NB4 (cell line): Measurements from ENCODE around the gene TRIP12.
"Not testable (repeated sequence)": the region's sequence is repeated elsewhere in the genome, so short reads cannot be mapped to it uniquely, and the experiment has no call there.

Experiments used
- DNase-seq: peaks from one replicate; pipeline ENCODE4 v3.0.0; 2010; ENCODE audit warnings: low read depth
- H3K4me3 ChIP-seq: one replicate; pipeline ENCODE4 v1.5.1; 2011; ENCODE audit warnings: mild to moderate bottlenecking, low read depth, low read length, moderate library complexity
- MYC ChIP-seq: IDR thresholded peaks from 2 replicates; pipeline ENCODE4 v1.6.1; 2011; ENCODE audit warnings: low read depth, low read length
- POLR2A ChIP-seq: IDR thresholded peaks from 2 replicates; pipeline ENCODE4 v1.6.1; 2011; ENCODE audit warnings: mild to moderate bottlenecking; ENCODE audit not compliant: insufficient read length; ENCODE audit errors: extremely low read depth
- TF ChIP-seq, protein P1 (sequence below): IDR thresholded peaks from one replicate; pipeline ENCODE4 v1.5.1; 2012; ENCODE audit warnings: low read depth, low read length
- TF ChIP-seq, protein P2 (sequence below): IDR thresholded peaks from 2 replicates; pipeline ENCODE4 v1.6.1; 2011; ENCODE audit warnings: low read depth, low read length

TRIP12 gene

DNA sequence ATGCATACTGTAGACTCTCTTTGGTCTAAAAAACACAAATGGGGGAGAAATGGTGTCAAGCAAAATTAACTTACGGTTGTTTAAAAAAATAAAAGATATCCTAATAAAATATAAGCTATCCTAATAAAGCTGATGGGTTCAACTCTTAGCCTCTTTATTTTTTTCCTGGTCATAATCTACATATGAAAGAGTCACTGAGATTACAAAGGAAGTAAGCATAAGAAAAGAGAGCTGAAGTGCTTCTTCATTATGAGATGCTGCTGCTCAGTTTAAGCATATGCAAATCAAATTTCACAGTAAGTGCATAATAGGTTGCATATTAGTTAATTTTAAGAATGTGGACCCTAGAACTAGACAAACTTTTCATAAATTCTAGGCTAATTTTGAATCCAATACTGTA, 147.6 kb downstream of the TRIP12 start:
- TF ChIP-seq POLR2A (no peak), MYC (no peak)
- TF ChIP-seq, protein P1, sequence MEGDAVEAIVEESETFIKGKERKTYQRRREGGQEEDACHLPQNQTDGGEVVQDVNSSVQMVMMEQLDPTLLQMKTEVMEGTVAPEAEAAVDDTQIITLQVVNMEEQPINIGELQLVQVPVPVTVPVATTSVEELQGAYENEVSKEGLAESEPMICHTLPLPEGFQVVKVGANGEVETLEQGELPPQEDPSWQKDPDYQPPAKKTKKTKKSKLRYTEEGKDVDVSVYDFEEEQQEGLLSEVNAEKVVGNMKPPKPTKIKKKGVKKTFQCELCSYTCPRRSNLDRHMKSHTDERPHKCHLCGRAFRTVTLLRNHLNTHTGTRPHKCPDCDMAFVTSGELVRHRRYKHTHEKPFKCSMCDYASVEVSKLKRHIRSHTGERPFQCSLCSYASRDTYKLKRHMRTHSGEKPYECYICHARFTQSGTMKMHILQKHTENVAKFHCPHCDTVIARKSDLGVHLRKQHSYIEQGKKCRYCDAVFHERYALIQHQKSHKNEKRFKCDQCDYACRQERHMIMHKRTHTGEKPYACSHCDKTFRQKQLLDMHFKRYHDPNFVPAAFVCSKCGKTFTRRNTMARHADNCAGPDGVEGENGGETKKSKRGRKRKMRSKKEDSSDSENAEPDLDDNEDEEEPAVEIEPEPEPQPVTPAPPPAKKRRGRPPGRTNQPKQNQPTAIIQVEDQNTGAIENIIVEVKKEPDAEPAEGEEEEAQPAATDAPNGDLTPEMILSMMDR, result no peak
- TF ChIP-seq, protein P2, sequence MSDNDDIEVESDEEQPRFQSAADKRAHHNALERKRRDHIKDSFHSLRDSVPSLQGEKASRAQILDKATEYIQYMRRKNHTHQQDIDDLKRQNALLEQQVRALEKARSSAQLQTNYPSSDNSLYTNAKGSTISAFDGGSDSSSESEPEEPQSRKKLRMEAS, result no peak
- DNase-seq, result no peak
- no peak overlapping the region for H3K4me3 ChIP-seq

GRCh38 chr2:229768235-229768634, 153.6 kb downstream of the TRIP12 start:
- TF ChIP-seq MYC, result no peak
- TF ChIP-seq, protein P1, result no peak
- TF ChIP-seq, protein P2, result no peak
- no peak overlapping the region for H3K4me3 ChIP-seq
- no peak for DNase-seq

DNA sequence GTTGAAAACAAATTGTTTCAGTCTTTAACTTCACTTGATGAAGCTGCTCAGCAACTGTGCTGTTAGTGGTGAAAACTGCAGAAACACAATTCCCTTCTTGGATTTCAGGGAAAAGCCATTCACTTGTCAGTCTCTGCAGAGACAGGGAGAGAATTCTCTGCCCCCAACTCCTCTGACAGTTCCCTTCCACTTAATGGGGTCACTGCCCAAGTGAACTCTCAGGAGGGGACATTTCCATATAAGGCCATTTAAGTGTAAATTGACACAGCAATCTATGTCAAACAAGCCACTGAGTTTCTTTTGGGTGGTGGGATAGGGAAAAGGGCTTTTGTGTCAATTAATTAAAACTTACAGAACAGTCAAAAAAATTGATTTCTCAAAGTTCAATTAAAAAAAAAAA, 156.1 kb downstream of the TRIP12 start:
- H3K4me3 ChIP-seq, result no peak overlapping the region
- TF ChIP-seq, protein P2, result no peak
- TF ChIP-seq, protein P1, result no peak
- TF ChIP-seq MYC (no peak), POLR2A (no peak)
- DNase-seq, result no peak

GRCh38 chr2:229761663-229762062, 160.1 kb downstream of the TRIP12 start:
- TF ChIP-seq, protein P1, result no peak
- TF ChIP-seq POLR2A (no peak), MYC (no peak)
- TF ChIP-seq, protein P2, result no peak
- H3K4me3 ChIP-seq, result no peak overlapping the region
- no peak for DNase-seq

DNA sequence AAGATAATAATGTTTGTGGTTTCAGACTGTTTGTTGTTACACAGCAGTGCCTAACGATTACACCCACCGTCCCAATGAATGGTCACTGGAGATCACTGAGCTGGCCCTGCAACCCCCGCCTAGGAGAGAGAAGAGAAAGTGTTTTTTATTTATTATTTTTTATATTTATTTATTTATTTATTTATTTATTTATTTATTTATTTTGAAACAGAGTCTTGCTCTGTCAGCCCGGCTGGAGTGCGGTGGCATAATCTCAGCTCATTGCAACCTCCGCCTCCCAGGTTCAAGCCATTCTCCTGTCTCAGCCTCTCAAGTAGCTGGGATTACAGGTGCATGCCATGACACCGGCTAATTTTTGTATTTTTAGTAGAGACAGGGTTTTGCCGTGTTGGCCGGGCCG, 164.3 kb downstream of the TRIP12 start:
- not testable (repeated sequence) for H3K4me3 ChIP-seq, DNase-seq

DNA sequence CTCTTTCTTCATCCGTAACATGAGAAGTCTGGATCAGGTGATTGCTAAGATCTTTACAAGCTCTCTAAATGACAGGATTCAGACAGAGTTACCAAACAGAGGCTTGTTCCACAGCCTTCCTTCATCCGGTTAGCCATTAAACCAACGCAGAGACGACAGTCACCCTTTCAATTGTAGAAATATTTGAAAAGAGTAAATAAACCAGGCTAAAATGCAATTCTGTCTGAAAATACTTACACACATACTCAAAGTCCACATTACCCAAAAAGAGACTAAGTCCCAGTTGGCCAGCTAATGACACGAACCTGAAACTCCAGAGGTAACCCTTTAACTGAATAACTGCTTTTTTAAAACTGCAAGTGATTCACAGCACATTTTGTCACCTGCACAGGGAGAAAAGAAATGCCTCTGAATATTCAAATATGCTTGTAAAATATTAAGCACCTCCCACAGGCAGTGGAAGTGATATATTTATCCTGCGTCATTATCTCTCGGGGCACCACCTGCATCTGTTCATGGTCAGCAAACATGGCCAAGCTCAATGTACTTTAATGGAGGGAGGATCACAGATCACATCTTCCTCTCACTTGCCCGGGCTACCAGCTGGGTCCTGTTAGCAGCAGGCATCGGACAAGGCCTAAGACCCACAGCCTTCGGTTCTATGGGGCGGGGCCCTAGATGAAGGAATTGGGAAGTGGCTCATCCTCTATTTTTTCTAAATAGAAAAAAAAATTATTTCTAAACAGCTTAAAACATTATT, 168.7 kb downstream of the TRIP12 start:
- H3K4me3 ChIP-seq, result no peak overlapping the region
- TF ChIP-seq, protein P1, result no peak
- TF ChIP-seq POLR2A (no peak), MYC (no peak)
- TF ChIP-seq, protein P2, result no peak
- DNase-seq, result no peak
